ENCODE measurements around the gene CBX2. TPM values are rescaled to one million over a fixed set of nuclear protein-coding genes. Genes with fewer than 3 reads are reported as not detected.

Gene CBX2
- total RNA-seq, 1 donor from 2014 or later, result 2.9 TPM

DNA sequence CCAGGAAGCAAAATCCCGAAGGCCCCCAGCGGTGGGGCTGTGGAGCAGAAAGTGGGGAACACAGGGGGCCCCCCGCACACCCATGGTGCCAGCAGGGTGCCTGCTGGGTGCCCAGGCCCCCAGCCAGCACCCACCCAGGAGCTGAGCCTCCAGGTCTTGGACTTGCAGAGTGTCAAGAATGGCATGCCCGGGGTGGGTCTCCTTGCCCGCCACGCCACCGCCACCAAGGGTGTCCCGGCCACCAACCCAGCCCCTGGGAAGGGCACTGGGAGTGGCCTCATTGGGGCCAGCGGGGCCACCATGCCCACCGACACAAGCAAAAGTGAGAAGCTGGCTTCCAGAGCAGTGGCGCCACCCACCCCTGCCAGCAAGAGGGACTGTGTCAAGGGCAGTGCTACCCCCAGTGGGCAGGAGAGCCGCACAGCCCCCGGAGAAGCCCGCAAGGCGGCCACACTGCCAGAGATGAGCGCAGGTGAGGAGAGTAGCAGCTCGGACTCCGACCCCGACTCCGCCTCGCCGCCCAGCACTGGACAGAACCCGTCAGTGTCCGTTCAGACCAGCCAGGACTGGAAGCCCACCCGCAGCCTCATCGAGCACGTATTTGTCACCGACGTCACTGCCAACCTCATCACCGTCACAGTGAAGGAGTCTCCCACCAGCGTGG, 6.5 kb downstream of the CBX2 start:
- DNase-seq, result no peak
- intact Hi-C loops (cut with micrococcal nuclease), result no loop called here
- ATAC-seq, result no peak

GRCh38 chr17:79785017-79785899, 7.3 kb downstream of the CBX2 start:
- ATAC-seq, result no peak
- DNase-seq, result no peak
- intact Hi-C loops (cut with micrococcal nuclease), result no loop called here

DNA sequence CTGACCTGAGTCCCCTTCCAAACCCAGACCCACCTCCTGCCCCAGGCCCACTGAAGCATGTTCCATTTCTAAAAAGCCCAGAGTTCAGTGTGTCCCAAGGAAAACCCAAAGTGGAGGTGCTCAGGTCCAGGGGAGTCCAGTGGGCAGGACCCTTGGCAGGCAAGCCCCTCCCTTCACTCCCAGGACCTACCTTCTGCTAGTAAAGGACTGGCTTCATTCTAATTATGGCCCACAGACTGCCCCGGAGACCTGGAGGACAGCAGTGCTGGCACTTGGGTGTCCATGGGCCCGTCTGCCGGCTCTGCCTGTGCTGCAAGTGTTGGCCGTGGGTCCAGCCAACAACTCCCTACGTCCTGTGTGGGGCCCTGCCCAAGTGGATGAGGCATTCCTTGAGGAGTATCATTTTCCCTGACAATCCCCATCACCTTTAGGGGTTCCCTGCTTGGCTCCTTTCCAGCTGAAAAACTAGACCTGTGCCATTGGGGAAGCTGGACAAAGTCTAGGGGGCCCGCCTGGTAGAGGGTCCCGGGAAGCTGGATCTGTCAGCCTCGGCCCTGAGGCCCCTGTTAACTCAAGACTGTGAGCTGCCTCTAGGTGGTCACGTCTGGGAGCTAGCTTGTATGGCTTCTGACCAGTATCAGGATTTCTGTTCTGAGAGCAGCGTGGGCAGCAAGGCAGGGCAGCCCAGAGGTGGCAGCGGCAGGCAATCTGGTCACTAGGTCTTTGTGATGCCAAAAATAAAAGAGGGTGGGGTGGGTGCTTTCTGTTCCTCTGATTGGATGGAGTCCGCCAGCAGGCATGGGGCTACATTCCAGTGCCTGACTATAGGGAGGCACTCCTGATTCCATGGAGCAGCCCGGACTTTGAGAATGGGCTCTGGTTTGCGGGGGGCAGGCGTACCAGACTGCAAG, 8.2 kb downstream of the CBX2 start:
- no peak for DNase-seq
- intact Hi-C loops (cut with micrococcal nuclease), result no loop called here
- ATAC-seq, result peak; percentile 69

DNA sequence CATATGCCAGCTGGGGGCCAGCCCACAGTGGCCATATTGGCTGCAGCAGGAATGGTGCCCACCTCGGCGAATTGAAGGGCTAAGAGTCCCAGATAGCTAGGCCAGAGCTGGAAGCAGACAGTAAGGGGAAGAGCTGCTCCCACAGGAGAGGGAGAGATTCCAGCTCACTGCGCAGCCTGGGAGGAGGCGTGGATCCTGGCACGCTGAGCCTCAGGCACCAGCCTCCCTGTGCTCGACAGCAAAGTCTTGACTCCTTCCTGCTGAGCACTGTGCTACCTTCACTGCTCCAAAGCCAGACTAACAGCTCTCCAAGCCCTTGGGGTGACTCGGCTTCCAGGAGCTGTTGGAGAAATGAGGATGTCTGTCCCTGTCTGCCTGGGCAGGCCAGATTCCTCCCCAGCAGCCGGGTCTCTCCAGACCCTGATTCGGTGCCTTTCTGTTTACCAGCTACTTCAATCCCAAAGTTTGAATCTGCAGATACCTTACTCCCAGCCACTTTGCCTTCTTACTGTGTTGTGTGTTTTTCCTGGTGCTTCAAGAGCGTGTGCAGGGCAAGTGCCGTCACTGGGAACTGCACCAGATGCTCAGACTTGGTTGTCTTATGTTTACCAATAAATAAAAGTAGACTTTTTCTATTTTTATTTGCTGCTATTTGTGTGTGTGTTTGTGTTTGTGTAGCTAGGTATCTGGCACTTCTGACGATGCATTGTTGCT, 9.1 kb downstream of the CBX2 start:
- intact Hi-C loops (cut with micrococcal nuclease), result no loop called here
- DNase-seq (no peak), ATAC-seq (no peak)

- intact Hi-C loops (cut with micrococcal nuclease), result no loop called here
These were observed 10.5 kb downstream of the CBX2 start for GRCh38 chr17:79788455-79788854.

DNA sequence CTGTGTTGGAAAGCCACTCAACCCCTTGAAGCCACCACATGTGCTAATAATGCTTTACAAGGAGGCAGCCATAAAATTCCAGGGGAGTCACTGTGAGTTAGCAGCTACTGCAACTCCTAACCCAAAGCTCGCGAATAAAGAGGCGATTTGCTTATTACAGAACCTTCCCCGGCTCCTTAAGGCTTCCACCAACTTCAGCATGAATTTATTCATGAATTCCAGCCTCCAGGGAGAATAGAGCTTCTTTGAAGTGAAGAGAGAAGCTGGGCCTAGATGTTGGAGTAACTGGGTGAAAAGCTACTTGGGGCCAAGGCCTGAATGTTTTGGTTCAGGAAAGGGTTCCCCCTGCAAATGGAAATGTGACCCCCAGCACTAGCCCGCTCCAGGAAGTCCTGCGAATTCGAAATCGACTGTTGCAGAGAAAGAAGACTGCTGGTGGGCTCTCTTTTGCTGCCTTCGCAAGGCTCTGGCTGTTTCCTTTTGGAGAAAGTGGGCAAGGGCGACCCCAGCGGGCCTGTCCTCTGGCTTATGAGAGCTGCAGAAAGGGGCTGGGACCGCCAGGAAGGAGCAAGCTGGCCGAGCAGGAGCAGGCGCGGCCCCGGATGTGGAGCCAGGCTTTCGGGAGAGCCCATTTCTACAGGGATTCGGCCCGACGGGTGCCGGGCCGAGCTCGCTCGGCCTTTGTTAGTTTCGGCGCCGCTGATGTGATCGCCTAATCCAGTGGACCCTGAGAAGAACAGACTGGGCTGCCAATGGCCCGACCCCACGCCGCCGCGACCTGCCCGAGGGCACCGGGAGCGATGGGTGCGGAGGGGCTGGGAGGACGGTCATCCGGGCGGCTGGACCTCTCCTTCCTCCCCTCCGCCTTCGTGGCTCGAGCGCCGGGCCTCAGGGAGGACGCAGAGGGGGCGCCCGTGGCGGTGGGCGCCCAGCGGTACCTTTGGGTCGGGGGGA, 11.3 kb downstream of the CBX2 start:
- DNase-seq (peak; percentile 28), ATAC-seq (no peak)
- intact Hi-C loops (cut with micrococcal nuclease), result no loop called here

More at GRCh38 chr17:79788455-79788854, 10.5 kb downstream of the CBX2 start:
- DNase-seq (no peak), ATAC-seq (no peak)

GRCh38 chr17:79789943-79790804, 12.2 kb downstream of the CBX2 start:
- peak; percentile 65 for ATAC-seq
- intact Hi-C loops (cut with micrococcal nuclease), result no loop called here
- peak; percentile 72 for DNase-seq

DNA sequence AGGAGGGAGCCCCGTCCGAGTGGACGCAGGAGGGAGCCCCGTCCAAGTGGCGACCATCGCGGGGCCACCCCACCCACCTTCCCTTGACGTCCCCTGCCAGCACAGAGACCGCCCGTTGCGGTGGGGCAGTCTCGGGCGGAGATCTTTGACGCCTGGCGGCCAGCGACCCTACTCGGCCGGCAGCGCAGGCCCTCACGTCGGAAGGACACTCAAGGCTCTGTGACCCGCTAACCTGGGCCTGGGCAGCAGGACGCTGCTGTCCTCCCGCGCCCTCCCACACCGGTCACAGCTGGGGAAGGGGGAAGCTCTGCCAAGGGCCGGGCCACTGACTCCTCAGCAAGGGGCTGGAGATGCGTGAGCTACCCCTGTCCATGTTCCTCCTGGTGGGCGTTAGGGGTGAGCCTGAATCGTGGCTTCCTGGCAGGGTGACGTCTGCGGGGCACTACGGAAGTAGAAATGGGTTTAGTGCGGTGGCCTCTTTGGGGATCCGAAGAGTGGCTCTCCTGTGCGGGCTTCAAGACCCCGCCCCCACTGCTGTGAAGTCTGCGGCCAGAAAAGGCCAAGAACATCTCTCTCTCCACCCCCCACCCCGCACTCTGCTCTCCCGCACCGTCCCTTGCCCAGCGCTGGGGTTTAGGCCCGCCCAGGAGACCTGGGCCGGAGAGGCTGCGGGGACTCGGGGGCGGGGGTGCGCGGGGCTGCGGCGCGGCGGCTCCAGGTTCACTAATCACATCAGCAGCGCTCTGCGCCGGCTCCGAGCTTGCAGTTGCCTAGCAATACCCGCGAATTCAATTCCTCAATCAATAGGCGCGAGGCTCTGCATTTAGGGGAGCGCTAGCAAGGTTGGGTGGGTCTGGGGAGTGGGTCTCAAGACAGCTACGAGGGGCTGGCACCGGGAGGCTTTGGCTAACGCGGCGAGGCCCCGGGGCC, 13.1 kb downstream of the CBX2 start:
- DNase-seq (no peak), ATAC-seq (no peak)
- intact Hi-C loops (cut with micrococcal nuclease), result no loop called here

DNA sequence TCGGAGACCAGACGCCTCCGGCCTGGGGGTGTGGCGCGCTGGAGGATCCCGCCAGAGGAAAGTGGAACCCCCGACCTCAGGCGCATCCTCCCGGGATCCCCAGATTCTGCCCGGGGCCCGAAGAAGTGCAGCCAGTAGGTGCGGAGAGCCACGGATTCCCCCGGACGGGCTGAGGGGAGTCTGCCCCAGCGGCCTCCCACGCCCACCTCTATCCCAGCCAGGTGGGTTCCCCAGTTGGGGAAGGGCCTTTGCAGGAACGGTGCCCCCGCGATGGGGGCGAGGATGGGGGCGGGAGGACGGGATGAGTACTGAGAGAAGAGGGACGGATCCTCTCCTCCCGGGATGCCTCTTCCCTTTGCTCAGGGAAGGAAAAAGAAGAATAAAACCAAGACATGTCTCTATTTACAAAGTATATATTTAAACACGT, 13.8 kb downstream of the CBX2 start:
- ATAC-seq (no peak), DNase-seq (peak; percentile 17)
- intact Hi-C loops (cut with micrococcal nuclease), result no loop called here

DNA sequence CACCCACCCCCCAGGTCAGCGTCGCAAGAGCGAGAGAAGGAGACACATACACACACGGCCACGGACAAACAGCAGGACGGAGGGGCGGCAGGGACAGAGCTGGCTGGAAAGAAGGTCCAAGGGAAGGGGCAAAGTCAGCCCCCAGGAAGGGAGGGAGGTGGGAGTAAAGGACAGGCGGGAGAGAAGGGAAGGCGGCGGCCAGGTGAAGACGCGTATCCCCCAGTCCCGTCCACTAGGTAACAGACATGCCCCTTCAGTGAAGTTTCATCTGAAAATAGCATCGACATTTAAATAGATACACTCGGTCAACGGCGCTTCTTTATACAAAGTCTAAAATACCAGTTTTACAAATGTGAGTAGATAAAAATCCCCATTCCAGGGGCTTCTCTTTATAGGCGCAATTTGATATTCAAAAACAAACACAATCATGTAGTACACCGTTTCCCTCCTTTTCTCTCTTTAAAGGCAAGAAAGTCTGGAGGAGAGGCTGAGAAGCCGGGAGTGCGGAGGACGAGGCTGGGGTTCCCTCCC, 14.5 kb downstream of the CBX2 start:
- intact Hi-C loops (cut with micrococcal nuclease), result no loop called here
- DNase-seq, result peak; percentile 18
- ATAC-seq, result no peak

DNA sequence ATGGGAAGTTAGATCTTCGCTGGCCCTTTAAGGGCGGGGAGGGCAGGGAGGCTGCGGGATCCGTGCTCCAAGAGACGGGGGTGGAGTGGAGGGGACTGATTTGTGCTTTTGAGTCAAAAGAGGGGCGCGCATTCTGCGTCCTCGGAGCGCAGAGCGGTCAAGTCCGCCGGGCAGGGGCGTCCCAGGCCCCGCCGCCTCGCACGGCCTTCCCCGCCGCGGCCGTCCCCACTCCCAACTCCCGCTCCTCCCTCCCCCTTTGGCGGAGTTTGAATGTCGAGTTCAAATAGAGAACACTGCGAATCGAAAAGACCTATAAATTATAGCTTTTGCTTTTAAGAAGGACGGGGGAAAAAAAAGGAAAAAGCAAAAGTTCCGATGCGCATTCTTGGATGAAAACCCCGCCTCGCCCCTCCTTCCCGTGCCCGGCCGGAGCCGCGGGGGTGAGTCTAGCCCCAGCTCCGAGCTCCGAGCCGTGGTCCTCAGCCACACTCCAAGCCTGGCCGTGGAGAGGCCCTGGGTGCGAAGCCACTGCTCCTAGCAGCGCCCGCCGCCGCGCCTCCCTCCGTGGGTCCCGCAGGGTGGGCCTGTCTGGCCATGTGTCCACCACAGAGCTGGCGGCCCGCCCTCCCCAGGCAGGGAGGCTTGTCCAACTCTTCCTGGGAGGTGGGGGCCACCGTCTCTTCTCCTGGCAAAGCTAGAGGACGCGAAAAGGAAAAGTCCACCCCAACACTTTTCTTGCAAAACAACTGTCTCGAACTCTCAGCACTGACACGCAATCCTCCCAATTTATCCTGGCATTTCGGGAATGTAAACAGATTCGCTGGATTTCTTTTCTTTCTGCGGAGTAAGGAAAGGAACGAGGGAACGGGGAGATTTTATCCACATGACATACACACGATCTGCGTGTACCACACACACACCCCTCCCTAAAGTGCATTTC, 15.3 kb downstream of the CBX2 start:
- intact Hi-C loops (cut with micrococcal nuclease), result no loop called here
- no peak for ATAC-seq
- peak; percentile 44 for DNase-seq

DNA sequence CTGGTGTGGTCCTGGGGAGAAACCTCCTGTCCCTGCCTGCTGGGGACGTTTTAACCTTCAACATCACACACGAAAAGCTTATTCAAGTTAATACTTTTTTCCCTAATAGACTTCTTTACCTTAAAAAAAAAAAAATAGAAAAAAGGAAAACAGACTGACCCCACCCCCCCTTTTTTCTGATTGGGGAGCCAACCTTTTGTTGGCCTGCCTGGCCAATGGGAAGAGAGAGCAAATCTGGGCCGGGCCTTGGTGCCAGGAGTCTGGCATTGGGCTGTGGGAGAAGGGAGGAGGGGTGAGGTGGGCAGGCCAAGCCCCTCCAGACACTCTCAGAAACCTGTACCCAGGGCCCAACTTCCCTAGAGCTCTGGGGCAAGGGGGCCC, 16.0 kb downstream of the CBX2 start:
- peak; percentile 7 for DNase-seq
- intact Hi-C loops (cut with micrococcal nuclease), result no loop called here
- ATAC-seq, result no peak

GRCh38 chr17:79794659-79795511, 16.9 kb downstream of the CBX2 start:
- ATAC-seq (no peak), DNase-seq (peak; percentile 31)
- intact Hi-C loops (cut with micrococcal nuclease), result no loop called here

All from left ventricle myocardium superior (tissue), 1 donor.